GM21786 (cell line): ENCODE measurements around the gene TSPAN18.

Source experiments
- ATAC-seq: cut with Tn5 transposase; IDR thresholded peaks from one replicate; pipeline ENCODE4 v1.9.1; 2021; ENCODE audit not compliant: unreplicated experiment

The TSPAN18 gene

GRCh38 chr11:44711113-44711786, 15.5 kb upstream of the TSPAN18 start:
- no peak for ATAC-seq

GRCh38 chr11:44711787-44712608, 14.8 kb upstream of the TSPAN18 start:
- ATAC-seq = no peak

- ATAC-seq = no peak
Measured at GRCh38 chr11:44713022-44713421, 13.7 kb upstream of the TSPAN18 start.

GRCh38 chr11:44716256-44716655, 10.5 kb upstream of the TSPAN18 start:
- no peak for ATAC-seq

- ATAC-seq = no peak
Measured at GRCh38 chr11:44718057-44718456, 8.7 kb upstream of the TSPAN18 start.

DNA sequence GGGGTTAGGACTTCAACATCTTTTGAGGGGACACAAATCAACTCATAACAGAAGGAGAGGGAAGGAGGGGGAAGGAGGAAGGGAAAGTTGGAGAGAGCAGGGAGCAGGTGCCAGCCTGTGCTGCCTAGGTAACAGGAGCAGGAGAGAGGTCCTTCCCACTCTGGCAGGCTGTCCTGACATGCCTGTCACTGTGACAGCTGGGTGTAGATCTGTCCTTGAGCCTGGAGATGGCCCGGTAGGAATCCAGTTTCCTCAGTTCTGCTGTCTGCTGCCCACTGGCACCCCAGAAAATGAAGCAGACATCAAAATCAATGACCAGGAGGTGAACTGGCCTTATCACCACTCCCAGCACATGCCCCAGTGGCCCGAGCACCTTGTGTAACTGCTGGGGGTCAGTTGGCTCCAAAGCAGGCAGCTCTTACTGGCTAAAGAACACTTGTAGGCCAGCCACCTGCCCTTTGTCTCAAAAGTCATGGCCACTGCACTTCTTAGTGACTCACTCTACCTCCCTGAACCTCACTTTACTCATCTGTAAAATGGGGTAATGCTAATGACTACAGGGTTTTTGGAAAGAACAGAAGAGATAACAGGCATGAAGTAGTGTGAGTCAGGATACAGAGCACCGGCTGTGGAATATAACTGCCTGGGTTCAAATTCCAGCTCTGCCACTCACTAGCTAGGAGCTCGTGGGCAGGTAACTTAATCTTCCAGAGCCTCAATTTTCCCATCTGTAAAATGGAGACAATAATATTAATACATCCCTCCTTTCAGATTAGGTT, 8.0 kb upstream of the TSPAN18 start:
- ATAC-seq = no peak

DNA sequence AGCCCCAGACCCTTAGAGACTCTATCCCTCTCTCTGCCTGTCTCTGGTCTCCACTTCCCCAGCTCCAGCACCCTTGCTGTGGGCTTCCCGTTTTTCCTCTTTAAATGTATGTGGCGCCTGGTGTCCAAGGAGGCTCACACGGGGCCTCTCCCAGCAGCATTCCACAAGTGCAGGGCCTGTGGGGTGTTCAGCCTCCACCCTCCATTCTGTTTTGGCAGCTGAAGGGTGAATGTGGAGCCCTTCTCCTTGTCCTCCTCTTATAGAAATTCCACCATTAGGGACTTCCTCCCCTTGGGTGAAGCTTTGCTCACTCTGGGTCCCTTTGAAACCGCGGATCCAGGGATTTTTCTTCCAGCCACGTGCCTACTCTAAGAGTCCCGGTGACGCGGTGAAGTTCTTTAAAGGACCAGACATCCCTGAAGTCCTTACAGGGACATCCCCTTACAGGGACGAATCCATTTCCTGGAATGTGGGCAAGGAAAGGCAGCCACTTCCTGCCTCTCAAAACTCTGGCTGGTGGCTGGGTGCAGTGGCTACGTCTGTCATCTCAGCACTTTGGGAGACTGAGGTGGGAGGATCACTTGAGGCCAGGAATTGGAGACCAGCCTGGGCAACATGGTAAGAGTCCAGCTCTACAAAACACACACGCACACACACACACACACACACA, 1.6 kb upstream of the TSPAN18 start:
- ATAC-seq = no peak

GRCh38 chr11:44725757-44726282, 942 bp upstream of the TSPAN18 start:
- no peak for ATAC-seq

DNA sequence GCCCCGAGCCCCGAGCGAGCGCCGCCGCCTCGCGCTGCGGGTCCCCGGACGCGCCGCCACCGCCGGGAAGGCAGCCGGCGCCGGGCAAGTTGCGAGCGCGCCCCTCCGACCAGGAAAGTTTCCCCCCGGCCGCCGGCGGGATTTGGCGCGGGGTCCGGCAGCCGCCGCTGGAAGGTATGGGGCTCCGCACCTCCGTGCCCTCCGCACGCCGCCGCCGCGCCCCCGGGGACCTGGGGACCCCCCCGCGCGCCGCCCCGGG, 281 bp downstream of the TSPAN18 start:
- ATAC-seq = no peak

DNA sequence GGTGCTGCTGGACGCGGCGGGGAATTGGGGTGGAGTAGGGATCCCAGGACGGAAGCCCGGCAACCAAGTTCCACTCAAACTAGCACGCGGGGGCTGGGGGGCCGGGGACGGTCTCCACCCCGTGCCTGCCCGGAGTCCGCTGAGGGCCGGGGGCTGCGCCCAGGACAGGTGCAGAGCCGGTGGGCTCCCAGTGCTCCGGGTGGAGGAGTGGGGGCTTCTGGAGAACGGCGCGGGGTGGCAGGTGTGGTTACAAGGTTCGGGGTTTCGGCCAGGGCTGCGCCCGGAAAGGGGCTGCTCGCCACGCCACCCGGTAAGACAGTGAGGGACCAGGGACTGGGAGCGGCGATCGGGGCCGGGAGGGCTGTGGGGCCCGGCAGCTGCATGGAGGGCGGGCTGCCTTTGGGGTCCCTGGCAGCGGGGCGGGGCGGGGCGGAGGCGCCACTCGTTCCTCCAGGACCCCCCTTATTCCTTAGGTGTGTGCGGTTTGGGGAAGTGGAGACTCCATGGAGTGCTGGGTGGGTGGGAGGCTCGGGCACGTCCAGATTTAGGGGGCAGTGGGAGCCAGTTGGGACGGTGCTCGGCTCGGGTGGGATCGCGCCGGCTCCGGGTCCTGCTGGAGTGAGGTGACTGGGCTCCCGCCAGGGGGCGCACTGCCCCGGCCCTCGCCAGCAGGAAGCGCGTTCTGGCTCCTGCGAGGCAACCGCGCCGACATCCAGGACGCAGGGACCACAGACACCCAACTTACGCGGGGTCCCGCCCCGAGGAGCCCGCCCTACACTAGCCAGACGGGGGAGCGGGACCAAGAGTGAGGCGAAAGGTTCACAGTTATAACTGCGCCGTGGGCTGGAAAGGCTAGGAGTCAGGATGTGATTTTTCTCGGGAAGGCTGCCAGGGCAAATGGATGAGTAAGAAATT, 868 bp downstream of the TSPAN18 start:
- peak; percentile 44 for ATAC-seq

DNA sequence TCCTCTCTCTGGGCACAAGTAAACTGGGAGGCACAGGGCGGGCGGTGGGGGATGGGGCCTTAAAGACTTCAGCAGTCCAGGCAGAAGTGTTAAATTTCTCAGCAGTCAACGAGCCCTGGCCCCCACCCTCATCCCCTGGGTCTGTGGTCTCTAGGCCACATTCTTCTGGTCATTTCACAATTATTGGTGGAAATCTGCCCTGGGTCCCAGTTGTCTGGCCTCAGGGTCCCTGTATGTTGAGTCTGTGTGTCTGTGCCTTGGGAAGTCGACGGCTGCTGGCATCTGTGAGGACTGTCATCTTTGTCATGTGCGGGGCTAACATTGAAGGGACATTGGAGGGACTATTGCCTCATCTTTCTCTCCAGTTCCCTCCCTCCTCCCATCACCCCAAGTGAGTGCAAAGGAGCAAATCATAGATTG, 1.7 kb downstream of the TSPAN18 start:
- ATAC-seq = no peak

- ATAC-seq = no peak
Measured at GRCh38 chr11:44729063-44729462, 2.3 kb downstream of the TSPAN18 start.

DNA sequence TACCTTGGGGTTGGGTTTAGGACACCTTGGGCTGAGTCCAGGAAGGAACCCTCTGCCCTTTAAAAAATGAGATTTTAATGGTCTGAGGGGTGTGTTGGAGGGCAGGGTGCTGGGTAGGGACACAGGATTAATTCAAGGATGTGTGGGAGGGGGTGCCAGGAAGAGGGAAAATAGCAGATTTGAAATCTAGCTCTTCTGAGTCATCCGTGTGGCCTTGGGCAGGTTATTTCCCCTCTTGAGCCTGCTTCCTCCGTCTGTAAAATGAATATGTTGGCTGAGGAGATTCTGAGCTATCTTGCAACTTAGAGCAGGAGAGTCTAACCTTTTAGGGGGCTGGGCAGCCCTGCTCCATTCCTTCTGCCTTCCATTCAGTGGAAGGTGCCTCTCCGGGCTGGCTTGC, 3.0 kb downstream of the TSPAN18 start:
- ATAC-seq = no peak

DNA sequence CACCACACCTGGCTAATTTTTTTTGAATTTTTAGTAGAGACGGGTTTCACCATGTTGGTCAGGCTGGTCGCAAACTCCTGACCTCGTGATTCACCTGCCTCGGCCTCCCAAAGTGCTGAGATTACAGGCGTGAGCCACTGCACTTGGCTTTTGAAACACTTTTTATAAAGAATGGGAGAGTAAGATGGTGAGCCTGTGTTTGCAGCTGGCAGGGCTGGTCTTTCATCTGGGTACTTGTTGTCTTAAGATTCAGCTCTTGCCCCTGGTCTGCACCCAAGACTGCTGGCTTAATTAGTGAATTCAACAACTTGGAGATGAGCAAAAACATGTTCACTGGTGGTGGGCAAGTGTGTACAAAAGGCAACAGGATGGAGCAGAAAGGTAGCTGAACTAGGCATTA, 4.0 kb downstream of the TSPAN18 start:
- ATAC-seq = no peak

DNA sequence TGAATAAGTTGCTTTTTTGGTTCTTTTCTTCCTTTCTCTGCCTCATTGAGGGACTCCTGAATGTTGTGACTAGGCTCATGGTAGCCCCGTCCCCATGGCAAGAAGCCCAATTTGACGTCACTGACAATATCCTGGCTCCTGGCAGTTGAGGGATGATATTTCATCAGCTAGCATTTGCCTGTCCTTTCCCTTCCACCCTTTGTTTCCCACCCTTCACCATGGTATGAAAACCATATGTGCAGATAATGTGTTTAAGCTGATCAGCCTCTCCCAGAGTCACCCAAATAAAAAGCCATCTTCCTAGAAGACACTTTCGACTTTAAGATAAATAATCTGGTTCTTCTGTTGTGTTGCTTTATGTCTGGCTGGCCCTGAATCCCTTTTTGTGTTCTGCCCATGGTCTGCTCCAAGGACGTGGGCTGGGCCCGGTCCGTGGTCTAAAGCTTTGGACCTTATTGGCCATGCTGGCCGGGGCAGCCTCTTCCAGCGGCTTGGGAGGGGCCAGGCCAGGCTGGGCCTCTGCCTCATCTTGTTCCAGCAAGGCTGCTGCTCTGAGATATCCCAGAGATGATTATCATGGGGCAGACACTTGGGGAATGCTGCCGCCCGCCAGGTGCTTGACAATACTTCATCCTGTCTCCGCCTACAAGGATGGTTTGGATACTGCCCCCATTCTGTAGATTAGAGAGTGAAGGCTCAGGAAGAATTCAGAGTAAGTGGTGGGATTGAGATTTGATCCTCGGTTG, 5.1 kb downstream of the TSPAN18 start:
- ATAC-seq = no peak

DNA sequence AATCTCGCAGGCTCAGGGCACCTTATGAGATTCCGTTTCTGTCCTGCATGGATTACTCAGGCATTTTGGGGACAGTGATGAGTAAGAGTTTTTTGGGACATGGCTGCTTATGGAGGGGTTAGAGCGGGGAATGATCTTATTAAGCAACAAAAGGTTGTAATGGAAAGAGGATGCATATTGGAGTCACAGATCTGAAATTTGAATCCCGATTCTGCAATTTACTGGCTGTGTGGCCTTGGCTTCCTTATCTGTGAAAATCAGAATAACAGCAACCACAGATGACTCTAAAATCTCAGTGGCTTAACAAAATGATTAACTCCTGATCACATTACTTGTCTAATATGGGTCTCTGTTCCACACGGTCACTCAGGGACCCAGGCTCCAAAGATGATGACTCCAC, 5.8 kb downstream of the TSPAN18 start:
- ATAC-seq = no peak

DNA sequence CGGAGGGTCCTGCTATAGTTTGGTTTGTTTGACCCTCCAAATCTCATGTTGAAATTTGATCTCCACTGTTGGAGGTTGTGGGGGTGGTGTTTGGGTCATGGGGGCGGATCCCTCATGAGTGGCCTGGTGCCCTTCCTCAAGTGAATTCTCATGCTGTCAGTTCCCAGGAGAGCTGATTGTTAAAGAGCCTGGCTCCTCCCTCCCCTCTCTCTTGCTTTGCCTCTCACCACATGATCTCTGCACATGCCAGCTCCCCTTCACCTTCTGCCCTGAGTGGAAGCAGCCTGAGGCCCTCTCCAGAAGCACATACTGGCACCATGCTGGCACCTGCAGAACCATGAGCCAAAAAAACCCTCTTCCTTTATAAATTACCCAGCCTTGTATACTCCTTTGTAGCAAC, 7.1 kb downstream of the TSPAN18 start:
- ATAC-seq = no peak

GRCh38 chr11:44734843-44735381, 8.2 kb downstream of the TSPAN18 start:
- no peak for ATAC-seq

DNA sequence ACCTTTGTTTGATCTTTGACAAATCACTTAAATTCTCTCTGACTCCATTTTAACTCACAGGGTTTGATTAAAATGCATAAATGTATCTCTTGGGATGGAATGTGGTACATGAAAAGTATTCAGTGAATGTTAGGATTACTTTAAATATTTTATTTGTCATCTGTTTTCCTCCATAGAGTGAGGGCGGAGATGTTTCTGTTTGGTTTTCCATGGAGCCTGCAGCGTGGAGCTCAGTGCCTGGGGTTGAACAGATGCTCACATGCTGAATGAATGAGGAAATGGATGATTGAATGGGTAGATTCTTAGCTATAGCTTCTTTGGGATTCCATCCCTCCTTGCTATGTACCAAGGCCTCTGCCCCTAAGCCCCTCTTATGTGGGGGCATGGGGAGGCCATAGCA, 10.0 kb downstream of the TSPAN18 start:
- no peak for ATAC-seq
